ENCODE results near the gene SNAP25. TPM values are rescaled to one million over a fixed set of nuclear protein-coding genes. Genes with fewer than 3 reads are reported as not detected.

Gene SNAP25
- total RNA-seq, 1 experiment from 2014 or later = 0.39 TPM

DNA sequence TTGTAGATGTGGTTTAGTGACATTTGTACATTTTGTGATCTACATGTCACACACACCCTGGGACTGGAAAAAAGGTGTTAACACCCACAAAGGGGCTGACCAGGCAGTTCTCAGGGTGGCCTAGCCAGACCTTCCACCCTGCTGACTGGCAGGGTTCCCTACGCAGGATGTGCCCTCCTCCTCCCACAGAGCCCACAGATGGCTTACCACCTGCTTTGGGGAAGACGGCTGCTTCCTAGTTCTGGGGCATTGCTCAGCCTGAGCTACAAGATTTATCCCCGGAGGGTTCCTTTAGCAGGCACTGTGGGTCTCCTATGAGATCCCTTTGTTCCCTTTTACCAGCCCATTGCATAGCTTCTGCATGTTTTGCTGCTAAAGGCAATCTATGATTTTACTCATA is 35.1 kb downstream of the SNAP25 start:
- Histone ChIP-seq H4K20me1 (ENCODE audit: insufficient read depth) (no peaks in the 10 kb centered on the region), H3K27me3 (ENCODE audit: insufficient read depth, low read length) (peaks cover 24% of the 10 kb centered on the region), H3K9me2 (ENCODE audit: insufficient read depth) (no peaks in the 10 kb centered on the region), H3K9ac (ENCODE audit: low read length) (no peak overlapping the region), H3K4me1 (ENCODE audit: control insufficient read depth in 1 of 2, insufficient read depth in 2 of 2, low read length in 2 of 2) (no peaks in the 10 kb centered on the region), H3K27ac (ENCODE audit: low read depth, low read length) (no peak overlapping the region), H3K4me3 (replicated peaks in 1 of 2; ENCODE audit: low read depth in 1 of 2, low read length in 2 of 2) (no peak overlapping the region), H3K9me3 (ENCODE audit: control insufficient read depth in 1 of 2, insufficient read depth in 1 of 2, low read depth in 1 of 2, low read length in 2 of 2) (no peaks in the 10 kb centered on the region), H2AFZ (ENCODE audit: low read depth, low read length, poor library complexity, severe bottlenecking) (no peak overlapping the region), H3K4me2 (ENCODE audit: low read length) (no peak overlapping the region), H3K79me2 (ENCODE audit: insufficient read depth, low read length) (no peaks in the 10 kb centered on the region), H3K36me3 (ENCODE audit: control insufficient read depth in 1 of 2, insufficient read depth in 2 of 2, low read length in 2 of 2) (no peaks in the 10 kb centered on the region)
- BruUV-seq (replicated peaks) = no TSS peak
- ChIA-PET CTCF (no interaction called here), POLR2A (no interaction called here), RAD21 (ENCODE audit: low non-redundant PET in 1 of 2, low total read pairs in 2 of 2, uncharacterized antibody in 2 of 2, unreplicated experiment in 2 of 2) (no interaction called here)
- TF ChIP-seq SIN3A (IDR thresholded peaks at IDR 0.05; ENCODE audit: low read depth) = no peak
- TF ChIP-seq, protein P1, sequence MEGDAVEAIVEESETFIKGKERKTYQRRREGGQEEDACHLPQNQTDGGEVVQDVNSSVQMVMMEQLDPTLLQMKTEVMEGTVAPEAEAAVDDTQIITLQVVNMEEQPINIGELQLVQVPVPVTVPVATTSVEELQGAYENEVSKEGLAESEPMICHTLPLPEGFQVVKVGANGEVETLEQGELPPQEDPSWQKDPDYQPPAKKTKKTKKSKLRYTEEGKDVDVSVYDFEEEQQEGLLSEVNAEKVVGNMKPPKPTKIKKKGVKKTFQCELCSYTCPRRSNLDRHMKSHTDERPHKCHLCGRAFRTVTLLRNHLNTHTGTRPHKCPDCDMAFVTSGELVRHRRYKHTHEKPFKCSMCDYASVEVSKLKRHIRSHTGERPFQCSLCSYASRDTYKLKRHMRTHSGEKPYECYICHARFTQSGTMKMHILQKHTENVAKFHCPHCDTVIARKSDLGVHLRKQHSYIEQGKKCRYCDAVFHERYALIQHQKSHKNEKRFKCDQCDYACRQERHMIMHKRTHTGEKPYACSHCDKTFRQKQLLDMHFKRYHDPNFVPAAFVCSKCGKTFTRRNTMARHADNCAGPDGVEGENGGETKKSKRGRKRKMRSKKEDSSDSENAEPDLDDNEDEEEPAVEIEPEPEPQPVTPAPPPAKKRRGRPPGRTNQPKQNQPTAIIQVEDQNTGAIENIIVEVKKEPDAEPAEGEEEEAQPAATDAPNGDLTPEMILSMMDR (IDR thresholded peaks at IDR 0.05 in 2 of 3, conservative IDR thresholded peaks at IDR 0.05 in 1 of 3; ENCODE audit: borderline replicate concordance in 1 of 3, insufficient read depth in 1 of 3, low read depth in 2 of 3, low read length in 2 of 3) = no peak
- TF ChIP-seq, protein P2, sequence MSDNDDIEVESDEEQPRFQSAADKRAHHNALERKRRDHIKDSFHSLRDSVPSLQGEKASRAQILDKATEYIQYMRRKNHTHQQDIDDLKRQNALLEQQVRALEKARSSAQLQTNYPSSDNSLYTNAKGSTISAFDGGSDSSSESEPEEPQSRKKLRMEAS (IDR thresholded peaks at IDR 0.05) = no peak
- no peak for TF ChIP-seq SRF (IDR thresholded peaks at IDR 0.05; ENCODE audit: low read depth)
- no peak for TF ChIP-seq TCF7L2 (IDR thresholded peaks at IDR 0.05; ENCODE audit: borderline replicate concordance, extremely low read depth, insufficient read depth, insufficient read length)
- no peak for TF ChIP-seq POLR2AphosphoS5 (IDR thresholded peaks at IDR 0.05; ENCODE audit: low read depth, low read length)
- TF ChIP-seq EGR1 (IDR thresholded peaks at IDR 0.05; ENCODE audit: low read depth) = no peak
- no peak for TF ChIP-seq EZH2 (IDR thresholded peaks at IDR 0.05)
- TF ChIP-seq, protein P3, sequence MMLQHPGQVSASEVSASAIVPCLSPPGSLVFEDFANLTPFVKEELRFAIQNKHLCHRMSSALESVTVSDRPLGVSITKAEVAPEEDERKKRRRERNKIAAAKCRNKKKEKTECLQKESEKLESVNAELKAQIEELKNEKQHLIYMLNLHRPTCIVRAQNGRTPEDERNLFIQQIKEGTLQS (IDR thresholded peaks at IDR 0.05) = no peak
- no peak for TF ChIP-seq ELF1 (IDR thresholded peaks at IDR 0.05; ENCODE audit: borderline replicate concordance, low read depth)
- TF ChIP-seq ZFX (IDR thresholded peaks at IDR 0.05) = no peak
- TF ChIP-seq JUND (IDR thresholded peaks at IDR 0.05) = no peak
- TF ChIP-seq YY1 (IDR thresholded peaks at IDR 0.05; ENCODE audit: extremely low read depth, insufficient replicate concordance, low read depth, low read length) = no peak
- ATAC-seq (no peak), DNase-seq (ENCODE audit: low read depth, low spot score) (no peak)
- intact Hi-C loops (cut with micrococcal nuclease) = no loop called here
